ENCODE results near the gene PARD3.
"Not testable (repeated sequence)": the region's sequence is repeated elsewhere in the genome, so short reads cannot be mapped to it uniquely, and the experiment has no call there.

PARD3 gene

GRCh38 chr10:34078017-34078744 lies 736.9 kb downstream of the PARD3 start:
- DNase-seq (ENCODE audit: low read depth in 3 of 3) = no peak

- no peak for DNase-seq (ENCODE audit: low read depth in 3 of 3)
These were observed 738.7 kb downstream of the PARD3 start for GRCh38 chr10:34076443-34076842.

- DNase-seq (ENCODE audit: low read depth in 3 of 3) = no peak
These were observed 739.7 kb downstream of the PARD3 start for GRCh38 chr10:34075254-34075926.

- no peak for DNase-seq (ENCODE audit: low read depth in 3 of 3)
These were observed 741.0 kb downstream of the PARD3 start for GRCh38 chr10:34074051-34074450.

GRCh38 chr10:34067741-34068140 lies 747.4 kb downstream of the PARD3 start:
- not testable (repeated sequence) for DNase-seq (ENCODE audit: low read depth in 3 of 3)

GRCh38 chr10:34063592-34063991 lies 751.5 kb downstream of the PARD3 start:
- no peak for DNase-seq (ENCODE audit: low read depth in 3 of 3)

- no peak for DNase-seq (ENCODE audit: low read depth in 3 of 3)
These were observed 753.3 kb downstream of the PARD3 start for GRCh38 chr10:34061841-34062240.

Measured in stimulated activated CD4-positive, alpha-beta T cell treated with anti-CD3 and anti-CD28 coated beads, TNF-alpha, amount 100 ng/mL, for 4 hours (primary cell).